Loucy (cell line): ENCODE data around the gene ZNF556.

Experiments used
- EZH2phosphoT487 ChIP-seq: fragments of 200-600 bp; IDR thresholded peaks from 2 replicates; pipeline ENCODE4 v1.6.1; 2018; ENCODE audit warnings: antibody characterized with exemption, mild to moderate bottlenecking, moderate library complexity, borderline replicate concordance
- TF ChIP-seq, protein P1 (sequence below): fragments of 200-600 bp; sonication (generic); conservative IDR thresholded peaks from 2 replicates; pipeline ENCODE4 v1.5.1; 2014; ENCODE audit warnings: mild to moderate bottlenecking, antibody characterized with exemption, low read length

DNA sequence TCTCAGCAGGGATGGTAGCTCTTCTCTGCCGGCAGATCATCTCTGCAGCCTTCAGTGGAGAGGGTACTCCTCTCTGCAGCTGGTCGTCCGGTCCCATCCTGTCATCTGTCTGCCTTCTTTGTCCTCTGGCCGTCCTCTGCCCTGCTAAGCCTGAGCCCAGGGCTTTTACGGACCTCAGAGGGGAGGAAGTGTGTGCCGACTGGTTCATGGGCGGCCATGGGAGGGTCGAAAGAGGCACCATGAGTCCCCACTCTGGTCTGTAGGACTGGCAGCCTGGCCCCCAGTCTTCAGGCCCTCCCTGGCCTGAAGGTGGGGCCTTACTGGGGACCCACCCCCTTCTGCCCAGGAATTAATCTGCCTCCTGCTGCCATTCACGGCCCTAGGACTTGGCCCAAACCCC, 43.5 kb upstream of the ZNF556 start:
- TF ChIP-seq, protein P1, sequence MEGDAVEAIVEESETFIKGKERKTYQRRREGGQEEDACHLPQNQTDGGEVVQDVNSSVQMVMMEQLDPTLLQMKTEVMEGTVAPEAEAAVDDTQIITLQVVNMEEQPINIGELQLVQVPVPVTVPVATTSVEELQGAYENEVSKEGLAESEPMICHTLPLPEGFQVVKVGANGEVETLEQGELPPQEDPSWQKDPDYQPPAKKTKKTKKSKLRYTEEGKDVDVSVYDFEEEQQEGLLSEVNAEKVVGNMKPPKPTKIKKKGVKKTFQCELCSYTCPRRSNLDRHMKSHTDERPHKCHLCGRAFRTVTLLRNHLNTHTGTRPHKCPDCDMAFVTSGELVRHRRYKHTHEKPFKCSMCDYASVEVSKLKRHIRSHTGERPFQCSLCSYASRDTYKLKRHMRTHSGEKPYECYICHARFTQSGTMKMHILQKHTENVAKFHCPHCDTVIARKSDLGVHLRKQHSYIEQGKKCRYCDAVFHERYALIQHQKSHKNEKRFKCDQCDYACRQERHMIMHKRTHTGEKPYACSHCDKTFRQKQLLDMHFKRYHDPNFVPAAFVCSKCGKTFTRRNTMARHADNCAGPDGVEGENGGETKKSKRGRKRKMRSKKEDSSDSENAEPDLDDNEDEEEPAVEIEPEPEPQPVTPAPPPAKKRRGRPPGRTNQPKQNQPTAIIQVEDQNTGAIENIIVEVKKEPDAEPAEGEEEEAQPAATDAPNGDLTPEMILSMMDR = no peak
- no peak for TF ChIP-seq EZH2phosphoT487
